Measurements from ENCODE around the gene BICDL2. TPM values are rescaled to one million over a fixed set of nuclear protein-coding genes. Genes with fewer than 3 reads are reported as not detected.

The BICDL2 gene
- total and polyA plus RNA-seq, 2 of the 8 experiments (the other 6 are each of a cell fraction or from before 2014, with no cell fraction given): 7.3 to 15.9 TPM

- peak; percentile 73 for TF ChIP-seq POLR2AphosphoS5 (IDR thresholded peaks at IDR 0.05; ENCODE audit: low read depth, low read length)
- peak; percentile 69; the same call in 1 of the 2 replicates for TF ChIP-seq TBP (IDR thresholded peaks at IDR 0.05; ENCODE audit: low read depth, low read length)
- TF ChIP-seq JUN (IDR thresholded peaks at IDR 0.05; ENCODE audit: low read depth, low read length): no peak
- TF ChIP-seq KDM4A (IDR thresholded peaks at IDR 0.05; ENCODE audit: low read depth, low read length, severe bottlenecking): no peak
- TF ChIP-seq HDAC2 (IDR thresholded peaks at IDR 0.05; ENCODE audit: borderline replicate concordance in 1 of 2, low read depth in 2 of 2, low read length in 2 of 2): peak in 1 of 2 experiments; percentile 84; a peak in 1 of 4 replicates
- 0 out of 2 replicates have a peak, but pooled peaks have one; percentile 44 for TF ChIP-seq KDM1A (IDR thresholded peaks at IDR 0.05; ENCODE audit: borderline replicate concordance, low read length)
- 0 out of 2 replicates have a peak, but pooled peaks have one; percentile 35 for TF ChIP-seq GABPA (IDR thresholded peaks at IDR 0.05; ENCODE audit: borderline replicate concordance, insufficient read depth, low read length)
- peak in 1 of 2 experiments; percentile 8; a peak in 1 of 4 replicates for TF ChIP-seq RAD21 (IDR thresholded peaks at IDR 0.05 in 1 of 2, conservative IDR thresholded peaks at IDR 0.05 in 1 of 2; ENCODE audit: low read depth in 2 of 2, low read length in 2 of 2)
- peak; percentile 95 for TF ChIP-seq TEAD4 (IDR thresholded peaks at IDR 0.05; ENCODE audit: low read depth, low read length)
- TF ChIP-seq TAF7 (optimal IDR thresholded peaks at IDR 0.05; ENCODE audit: borderline replicate concordance, low read depth, low read length): peak; percentile 24
- peak; percentile 92 to 94; a peak in 3 of 4 replicates for TF ChIP-seq SIN3A (conservative IDR thresholded peaks at IDR 0.05 in 1 of 2, IDR thresholded peaks at IDR 0.05 in 1 of 2; ENCODE audit: low read depth in 1 of 2, low read length in 2 of 2)
- TF ChIP-seq JUND (IDR thresholded peaks at IDR 0.05; ENCODE audit: low read length): no peak
- no peak for TF ChIP-seq BACH1 (IDR thresholded peaks at IDR 0.05; ENCODE audit: low read length)
- peak; percentile 66 to 80 for TF ChIP-seq POLR2A (IDR thresholded peaks at IDR 0.05; ENCODE audit: control extremely low read depth in 1 of 2, low read depth in 2 of 2, low read length in 2 of 2)
- TF ChIP-seq CTBP2 (IDR thresholded peaks at IDR 0.05; ENCODE audit: borderline replicate concordance, insufficient read depth, insufficient read length, low read length): peak; percentile 98
- 0 out of 2 replicates have a peak, but pooled peaks have one; percentile 49 for TF ChIP-seq YY1 (IDR thresholded peaks at IDR 0.05; ENCODE audit: low read depth, low read length)
- TF ChIP-seq RXRA (IDR thresholded peaks at IDR 0.05; ENCODE audit: insufficient read depth, low read depth, low read length): no peak
- peak; percentile 10; the same call in 1 of the 2 replicates for TF ChIP-seq CREB1 (IDR thresholded peaks at IDR 0.05)
- TF ChIP-seq ASH2L (IDR thresholded peaks at IDR 0.05; ENCODE audit: low read length): peak; percentile 97
- TF ChIP-seq, protein P1, sequence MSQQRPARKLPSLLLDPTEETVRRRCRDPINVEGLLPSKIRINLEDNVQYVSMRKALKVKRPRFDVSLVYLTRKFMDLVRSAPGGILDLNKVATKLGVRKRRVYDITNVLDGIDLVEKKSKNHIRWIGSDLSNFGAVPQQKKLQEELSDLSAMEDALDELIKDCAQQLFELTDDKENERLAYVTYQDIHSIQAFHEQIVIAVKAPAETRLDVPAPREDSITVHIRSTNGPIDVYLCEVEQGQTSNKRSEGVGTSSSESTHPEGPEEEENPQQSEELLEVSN (IDR thresholded peaks at IDR 0.05): no peak
Measured at GRCh38 chr16:3009568-3010390, 27.0 kb downstream of the BICDL2 start (continued).

Measured in H1 (cell line).